ENCODE results near the gene DUSP12. TPM values are rescaled to one million over a fixed set of nuclear protein-coding genes. Genes with fewer than 3 reads are reported as not detected.
A peak's percentile ranks its signal among the peaks of the same experiment; 100 is the strongest.

The DUSP12 gene
- total RNA-seq, 1 experiment from 2014 or later: 31.6 TPM

- BruUV-seq (replicated peaks): TSS peak; percentile 60
- peak overlapping the region; percentile 95 for H3K4me2 ChIP-seq (ENCODE audit: low read length)
- H3K4me1 ChIP-seq (ENCODE audit: control insufficient read depth in 1 of 2, insufficient read depth in 2 of 2, low read length in 2 of 2): peaks cover 25 to 90% of the 10 kb centered on the region in 2 experiments
- H3K9ac ChIP-seq (ENCODE audit: low read length): peak overlapping the region; percentile 84
- H3K36me3 ChIP-seq (ENCODE audit: control insufficient read depth in 1 of 2, insufficient read depth in 2 of 2, low read length in 2 of 2): no peaks in the 10 kb centered on the region
- H2AFZ ChIP-seq (ENCODE audit: low read depth, low read length, poor library complexity, severe bottlenecking): peak overlapping the region; percentile 48
- ChIA-PET CTCF (interaction anchor here (0.6 to 1.2 kb wide), 4 partner anchors 10 to 43 kb away, joined by 3 read pairs; no protein-coding TSS in a partner anchor), POLR2A (interaction anchor here (1.6 to 2.1 kb wide), 2 partner anchors 11 to 24 kb away, joined by 7 read pairs; partner anchors contain the start of gene DUSP12), RAD21 (ENCODE audit: low non-redundant PET in 1 of 2, low total read pairs in 2 of 2, uncharacterized antibody in 2 of 2, unreplicated experiment in 2 of 2) (interaction anchor here (0.5 to 0.9 kb wide), 2 partner anchors 16 to 113 kb away, joined by 3 to 4 read pairs; no protein-coding TSS in a partner anchor)
- TF ChIP-seq CTCF (IDR thresholded peaks at IDR 0.05 in 2 of 3, conservative IDR thresholded peaks at IDR 0.05 in 1 of 3; ENCODE audit: borderline replicate concordance in 1 of 3, insufficient read depth in 1 of 3, low read depth in 2 of 3, low read length in 2 of 3): peak in 2 of 3 experiments; percentile 35 to 40; a peak in 3 of 6 replicates
- no peak for TF ChIP-seq ZNF274 (IDR thresholded peaks at IDR 0.05; ENCODE audit: low read depth, low read length)
- H3K9me3 ChIP-seq (ENCODE audit: control insufficient read depth in 1 of 2, insufficient read depth in 1 of 2, low read depth in 1 of 2, low read length in 2 of 2): no peaks in the 10 kb centered on the region
- no peaks in the 10 kb centered on the region for H3K27me3 ChIP-seq (ENCODE audit: insufficient read depth, low read length)
- intact Hi-C loops (cut with micrococcal nuclease): no loop called here
- no peaks in the 10 kb centered on the region for H3K9me2 ChIP-seq (ENCODE audit: insufficient read depth)
- DNase-seq (ENCODE audit: low read depth, low spot score) (no peak), ATAC-seq (peak; percentile 46)
- peak overlapping the region; percentile 87 for H3K27ac ChIP-seq (ENCODE audit: low read depth, low read length)
- no peaks in the 10 kb centered on the region for H4K20me1 ChIP-seq (ENCODE audit: insufficient read depth)
- no peaks in the 10 kb centered on the region; the same call in 1 of the 2 replicates for H3K79me2 ChIP-seq (ENCODE audit: insufficient read depth, low read length)
- H3K4me3 ChIP-seq (replicated peaks in 1 of 2; ENCODE audit: low read depth in 1 of 2, low read length in 2 of 2): peak overlapping the region; percentile 66 to 75
These were observed 23.6 kb upstream of the DUSP12 start for GRCh38 chr1:161725908-161726472.

All from HCT116 (cell line).